Activated CD8-positive, alpha-beta T cell treated with anti-CD3 and anti-CD28 coated beads, Interleukin-2, amount 10 ng/mL, durations not matched to agents 7 days and 5 days (primary cell): ENCODE measurements around the gene ITGBL1. TPM values are rescaled to one million over a fixed set of nuclear protein-coding genes. Genes with fewer than 3 reads are reported as not detected.

Experiments used
- ATAC-seq: fragments of 150-1000 bp; cut with Tn5 transposase; one replicate; pipeline ENCODE4 v1.10.0; 2021; ENCODE audit warnings: moderate library complexity
- CTCF ChIA-PET: fragments of 350-600 bp; sonication (Branson Sonifier 250); formaldehyde crosslinking; loops from one replicate; lab custom pipeline; 2021; ENCODE audit warnings: antibody characterized with exemption; lab: Charles Lee
- POLR2A ChIA-PET: fragments of 350-600 bp; sonication (Branson Sonifier 250); formaldehyde crosslinking; loops from one replicate; lab custom pipeline; 2021; ENCODE audit warnings: antibody characterized with exemption; lab: Charles Lee
- DNase-seq: peaks from one replicate; pipeline ENCODE4 v3.0.0-alpha.2; 2020
- H3K27ac Mint-ChIP-seq: one replicate; pipeline ENCODE4 v1.8.0; 2021; ENCODE audit warnings: mild to moderate bottlenecking, mixed read lengths
- H3K27me3 Mint-ChIP-seq: one replicate; pipeline ENCODE4 v1.8.0; 2021; ENCODE audit warnings: low read depth, mixed read lengths
- H3K36me3 Mint-ChIP-seq: one replicate; pipeline ENCODE4 v1.8.0; 2021; ENCODE audit warnings: low read depth, mixed read lengths
- H3K4me1 Mint-ChIP-seq: one replicate; pipeline ENCODE4 v1.8.0; 2021; ENCODE audit warnings: low read depth, mixed read lengths
- H3K4me3 Mint-ChIP-seq: one replicate; pipeline ENCODE4 v1.8.0; 2021; ENCODE audit warnings: mild to moderate bottlenecking, mixed read lengths
- H3K9me3 Mint-ChIP-seq: one replicate; pipeline ENCODE4 v1.8.0; 2022; ENCODE audit warnings: mixed read lengths; ENCODE audit not compliant: insufficient read depth
- total RNA-seq, 2 experiments: library from RNA; stranded (reverse); gene quantifications; one replicate each; pipeline ENCODE4 v1.2.3, GENCODE V29; 2021

The ITGBL1 gene
- total RNA-seq, 2 experiments from 2014 or later, result not detected

GRCh38 chr13:101749584-101749983, 297.1 kb downstream of the ITGBL1 start:
- H3K4me3 Mint-ChIP-seq, result no peak overlapping the region
- no peaks in the 10 kb centered on the region for H3K4me1 Mint-ChIP-seq
- no peak overlapping the region for H3K27ac Mint-ChIP-seq
- DNase-seq, result no peak
- ATAC-seq, result no peak
- POLR2A ChIA-PET, result no interaction called here
- H3K27me3 Mint-ChIP-seq, result peaks cover 8% of the 10 kb centered on the region
- no peaks in the 10 kb centered on the region for H3K36me3 Mint-ChIP-seq
- CTCF ChIA-PET, result no interaction called here
- H3K9me3 Mint-ChIP-seq, result no peaks in the 10 kb centered on the region

GRCh38 chr13:101751488-101751887, 299.0 kb downstream of the ITGBL1 start:
- Mint-ChIP-seq H3K9me3 (no peaks in the 10 kb centered on the region), H3K27me3 (peaks cover 5% of the 10 kb centered on the region), H3K4me1 (no peaks in the 10 kb centered on the region), H3K36me3 (no peaks in the 10 kb centered on the region), H3K27ac (no peak overlapping the region), H3K4me3 (no peak overlapping the region)
- DNase-seq, result no peak
- ATAC-seq, result no peak
- CTCF ChIA-PET, result no interaction called here
- POLR2A ChIA-PET, result no interaction called here

- no peak for ATAC-seq
- Mint-ChIP-seq H3K27ac (no peak overlapping the region), H3K36me3 (no peaks in the 10 kb centered on the region), H3K4me1 (no peaks in the 10 kb centered on the region), H3K27me3 (peaks cover 5% of the 10 kb centered on the region), H3K9me3 (no peaks in the 10 kb centered on the region), H3K4me3 (no peak overlapping the region)
- DNase-seq, result no peak
- CTCF ChIA-PET, result no interaction called here
- POLR2A ChIA-PET, result no interaction called here
Measured at GRCh38 chr13:101752432-101752831, 300.0 kb downstream of the ITGBL1 start.

GRCh38 chr13:101755228-101755887, 302.9 kb downstream of the ITGBL1 start:
- POLR2A ChIA-PET, result no interaction called here
- Mint-ChIP-seq H3K27me3 (no peaks in the 10 kb centered on the region), H3K27ac (no peak overlapping the region), H3K4me1 (no peaks in the 10 kb centered on the region), H3K36me3 (no peaks in the 10 kb centered on the region), H3K4me3 (no peak overlapping the region), H3K9me3 (no peaks in the 10 kb centered on the region)
- ATAC-seq, result no peak
- DNase-seq, result no peak
- CTCF ChIA-PET, result interaction anchor here (1.0 kb wide), 1 partner anchor 610 kb away, joined by 3 read pairs; no protein-coding TSS in a partner anchor

GRCh38 chr13:101757446-101758039, 305.1 kb downstream of the ITGBL1 start:
- no peaks in the 10 kb centered on the region for H3K36me3 Mint-ChIP-seq
- H3K27ac Mint-ChIP-seq, result no peak overlapping the region
- no peak overlapping the region for H3K4me3 Mint-ChIP-seq
- POLR2A ChIA-PET, result no interaction called here
- H3K9me3 Mint-ChIP-seq, result no peaks in the 10 kb centered on the region
- H3K27me3 Mint-ChIP-seq, result no peaks in the 10 kb centered on the region
- no peak for ATAC-seq
- DNase-seq, result no peak
- CTCF ChIA-PET, result interaction anchor here (0.6 to 1.4 kb wide), 6 partner anchors 10 to 613 kb away, joined by 3 to 7 read pairs (median 3); no protein-coding TSS in a partner anchor
- H3K4me1 Mint-ChIP-seq, result no peaks in the 10 kb centered on the region

GRCh38 chr13:101763191-101763590, 310.7 kb downstream of the ITGBL1 start:
- Mint-ChIP-seq H3K27ac (no peak overlapping the region), H3K9me3 (no peaks in the 10 kb centered on the region), H3K27me3 (no peaks in the 10 kb centered on the region), H3K4me1 (no peaks in the 10 kb centered on the region), H3K36me3 (no peaks in the 10 kb centered on the region), H3K4me3 (no peak overlapping the region)
- POLR2A ChIA-PET, result no interaction called here
- CTCF ChIA-PET, result no interaction called here
- ATAC-seq, result no peak
- DNase-seq, result no peak

Other genes with a start within 250 kb of the ITGBL1 start
- not detected for gene NALCN, start 36.2 kb upstream of the ITGBL1 start, total RNA-seq